Measurements from ENCODE around the gene SLC16A2. TPM values are rescaled to one million over a fixed set of nuclear protein-coding genes. Genes with fewer than 3 reads are reported as not detected.

SLC16A2 gene
- polyA plus RNA-seq (2013), result 6.8 TPM

GRCh38 chrX:74421036-74421739 is at the start of gene SLC16A2:
SLC16A2 (plus strand) TSS chrX:74421493; CDS start chrX:74421638, 145 bp downstream.
- POLR2A ChIA-PET, result no interaction called here
- Histone ChIP-seq H3K4me3 (ENCODE audit: control insufficient read depth in 1 of 7, extremely low read depth in 1 of 7, insufficient read depth in 4 of 7, low read depth in 2 of 7, low read length in 6 of 7) (peak within 1 kb of the TSS; percentile 25 to 78 (median 59)), H3K9me3 (ENCODE audit: control extremely low read depth in 1 of 5, control insufficient read depth in 4 of 5, insufficient read depth in 2 of 5, low read depth in 1 of 5, low read length in 4 of 5) (peaks cover 0 to 3% (median 0%) of the 10 kb centered on the region in 5 experiments), H3K4me1 (ENCODE audit: control extremely low read depth in 1 of 4, control insufficient read depth in 4 of 4, insufficient read depth in 4 of 4, low read length in 3 of 4) (peaks cover 0 to 17% (median 8%) of the 10 kb centered on the region in 4 experiments), H3K36me3 (ENCODE audit: control insufficient read depth in 4 of 4, insufficient read depth in 4 of 4, low read length in 3 of 4) (no peaks in the 10 kb centered on the region), H3K27me3 (replicated peaks in 2 of 5; ENCODE audit: control insufficient read depth in 4 of 5, insufficient read depth in 5 of 5, low read length in 4 of 5) (peaks cover 0 to 19% (median 0%) of the 10 kb centered on the region in 5 experiments), H3K27ac (ENCODE audit: insufficient read depth in 1 of 2, low read depth in 1 of 2, low read length in 2 of 2, poor library complexity in 1 of 2, severe bottlenecking in 2 of 2) (no peak within 1 kb of the TSS)
- CTCF ChIA-PET, result interaction anchor here (0.7 to 1.3 kb wide), 2 partner anchors 39 to 114 kb away, joined by 3 read pairs; no protein-coding TSS in a partner anchor
- WGBS (ENCODE audit: insufficient coverage), result 37% methylated on average over 24 of the region's 33 CpGs
- peak; percentile 62 to 88 (median 85) for DNase-seq

GRCh38 chrX:74372272-74372671 is 49.0 kb upstream of the SLC16A2 start:
- Histone ChIP-seq H3K27me3 (replicated peaks in 2 of 5; ENCODE audit: control insufficient read depth in 4 of 5, insufficient read depth in 5 of 5, low read length in 4 of 5) (no peaks in the 10 kb centered on the region), H3K4me1 (ENCODE audit: control extremely low read depth in 1 of 4, control insufficient read depth in 4 of 4, insufficient read depth in 4 of 4, low read length in 3 of 4) (no peaks in the 10 kb centered on the region), H3K4me3 (ENCODE audit: control insufficient read depth in 1 of 7, extremely low read depth in 1 of 7, insufficient read depth in 4 of 7, low read depth in 2 of 7, low read length in 6 of 7) (no peak overlapping the region), H3K9me3 (ENCODE audit: control extremely low read depth in 1 of 5, control insufficient read depth in 4 of 5, insufficient read depth in 2 of 5, low read depth in 1 of 5, low read length in 4 of 5) (no peaks in the 10 kb centered on the region), H3K36me3 (ENCODE audit: control insufficient read depth in 4 of 4, insufficient read depth in 4 of 4, low read length in 3 of 4) (no peaks in the 10 kb centered on the region), H3K27ac (ENCODE audit: insufficient read depth in 1 of 2, low read depth in 1 of 2, low read length in 2 of 2, poor library complexity in 1 of 2, severe bottlenecking in 2 of 2) (no peak overlapping the region)
- POLR2A ChIA-PET, result no interaction called here
- CTCF ChIA-PET, result interaction anchor here (1.1 to 1.3 kb wide), 3 partner anchors 10 to 15 kb away, joined by 3 to 4 read pairs (median 4); no protein-coding TSS in a partner anchor
- no peak for DNase-seq

- H3K4me1 ChIP-seq (ENCODE audit: control extremely low read depth in 1 of 4, control insufficient read depth in 4 of 4, insufficient read depth in 4 of 4, low read length in 3 of 4), result no peaks in the 10 kb centered on the region
- H3K36me3 ChIP-seq (ENCODE audit: control insufficient read depth in 4 of 4, insufficient read depth in 4 of 4, low read length in 3 of 4), result no peaks in the 10 kb centered on the region
- H3K27me3 ChIP-seq (replicated peaks in 2 of 5; ENCODE audit: control insufficient read depth in 4 of 5, insufficient read depth in 5 of 5, low read length in 4 of 5), result no peaks in the 10 kb centered on the region
- H3K27ac ChIP-seq (ENCODE audit: insufficient read depth in 1 of 2, low read depth in 1 of 2, low read length in 2 of 2, poor library complexity in 1 of 2, severe bottlenecking in 2 of 2), result no peak overlapping the region
- DNase-seq, result no peak
- WGBS (ENCODE audit: insufficient coverage), result no CpG with 5 or more reads among the region's 1 CpG
- no peaks in the 10 kb centered on the region for H3K9me3 ChIP-seq (ENCODE audit: control extremely low read depth in 1 of 5, control insufficient read depth in 4 of 5, insufficient read depth in 2 of 5, low read depth in 1 of 5, low read length in 4 of 5)
- H3K4me3 ChIP-seq (ENCODE audit: control insufficient read depth in 1 of 7, extremely low read depth in 1 of 7, insufficient read depth in 4 of 7, low read depth in 2 of 7, low read length in 6 of 7), result no peak overlapping the region
- POLR2A ChIA-PET, result no interaction called here
- CTCF ChIA-PET, result no interaction called here
Measured at GRCh38 chrX:74377282-74377681, 44.0 kb upstream of the SLC16A2 start.

GRCh38 chrX:74382613-74383012 is 38.7 kb upstream of the SLC16A2 start:
- Histone ChIP-seq H3K4me3 (ENCODE audit: control insufficient read depth in 1 of 7, extremely low read depth in 1 of 7, insufficient read depth in 4 of 7, low read depth in 2 of 7, low read length in 6 of 7) (no peak overlapping the region), H3K9me3 (ENCODE audit: control extremely low read depth in 1 of 5, control insufficient read depth in 4 of 5, insufficient read depth in 2 of 5, low read depth in 1 of 5, low read length in 4 of 5) (no peaks in the 10 kb centered on the region), H3K27ac (ENCODE audit: insufficient read depth in 1 of 2, low read depth in 1 of 2, low read length in 2 of 2, poor library complexity in 1 of 2, severe bottlenecking in 2 of 2) (no peak overlapping the region), H3K36me3 (ENCODE audit: control insufficient read depth in 4 of 4, insufficient read depth in 4 of 4, low read length in 3 of 4) (no peaks in the 10 kb centered on the region), H3K27me3 (replicated peaks in 2 of 5; ENCODE audit: control insufficient read depth in 4 of 5, insufficient read depth in 5 of 5, low read length in 4 of 5) (no peaks in the 10 kb centered on the region), H3K4me1 (ENCODE audit: control extremely low read depth in 1 of 4, control insufficient read depth in 4 of 4, insufficient read depth in 4 of 4, low read length in 3 of 4) (no peaks in the 10 kb centered on the region)
- CTCF ChIA-PET, result interaction anchor here (0.8 to 4.4 kb wide), 7 partner anchors 10 to 163 kb away, joined by 4 to 22 read pairs (median 4); no protein-coding TSS in a partner anchor
- peak; percentile 58 to 85 (median 81) for DNase-seq
- WGBS (ENCODE audit: insufficient coverage), result no CpG with 5 or more reads among the region's 2 CpGs
- POLR2A ChIA-PET, result no interaction called here

GRCh38 chrX:74383611-74384010 is 37.7 kb upstream of the SLC16A2 start:
- Histone ChIP-seq H3K36me3 (ENCODE audit: control insufficient read depth in 4 of 4, insufficient read depth in 4 of 4, low read length in 3 of 4) (no peaks in the 10 kb centered on the region), H3K9me3 (ENCODE audit: control extremely low read depth in 1 of 5, control insufficient read depth in 4 of 5, insufficient read depth in 2 of 5, low read depth in 1 of 5, low read length in 4 of 5) (no peaks in the 10 kb centered on the region), H3K4me3 (ENCODE audit: control insufficient read depth in 1 of 7, extremely low read depth in 1 of 7, insufficient read depth in 4 of 7, low read depth in 2 of 7, low read length in 6 of 7) (no peak overlapping the region), H3K4me1 (ENCODE audit: control extremely low read depth in 1 of 4, control insufficient read depth in 4 of 4, insufficient read depth in 4 of 4, low read length in 3 of 4) (no peaks in the 10 kb centered on the region), H3K27ac (ENCODE audit: insufficient read depth in 1 of 2, low read depth in 1 of 2, low read length in 2 of 2, poor library complexity in 1 of 2, severe bottlenecking in 2 of 2) (no peak overlapping the region), H3K27me3 (replicated peaks in 2 of 5; ENCODE audit: control insufficient read depth in 4 of 5, insufficient read depth in 5 of 5, low read length in 4 of 5) (no peaks in the 10 kb centered on the region)
- CTCF ChIA-PET, result interaction anchor here (0.7 to 4.4 kb wide), 6 partner anchors 11 to 162 kb away, joined by 3 to 22 read pairs (median 3); no protein-coding TSS in a partner anchor
- 80% methylated on average over 1 of the region's 2 CpGs for WGBS (ENCODE audit: insufficient coverage)
- DNase-seq, result peak; percentile 40 to 66 (median 65)
- POLR2A ChIA-PET, result no interaction called here

- DNase-seq, result no peak
- Histone ChIP-seq H3K4me3 (ENCODE audit: control insufficient read depth in 1 of 7, extremely low read depth in 1 of 7, insufficient read depth in 4 of 7, low read depth in 2 of 7, low read length in 6 of 7) (no peak overlapping the region), H3K36me3 (ENCODE audit: control insufficient read depth in 4 of 4, insufficient read depth in 4 of 4, low read length in 3 of 4) (no peaks in the 10 kb centered on the region), H3K27ac (ENCODE audit: insufficient read depth in 1 of 2, low read depth in 1 of 2, low read length in 2 of 2, poor library complexity in 1 of 2, severe bottlenecking in 2 of 2) (no peak overlapping the region), H3K9me3 (ENCODE audit: control extremely low read depth in 1 of 5, control insufficient read depth in 4 of 5, insufficient read depth in 2 of 5, low read depth in 1 of 5, low read length in 4 of 5) (no peaks in the 10 kb centered on the region), H3K4me1 (ENCODE audit: control extremely low read depth in 1 of 4, control insufficient read depth in 4 of 4, insufficient read depth in 4 of 4, low read length in 3 of 4) (no peaks in the 10 kb centered on the region), H3K27me3 (replicated peaks in 2 of 5; ENCODE audit: control insufficient read depth in 4 of 5, insufficient read depth in 5 of 5, low read length in 4 of 5) (peaks cover 0 to 2% (median 0%) of the 10 kb centered on the region in 5 experiments)
- POLR2A ChIA-PET, result no interaction called here
- CTCF ChIA-PET, result no interaction called here
- WGBS (ENCODE audit: insufficient coverage), result 75% methylated on average over 1 of the region's 2 CpGs
Measured at GRCh38 chrX:74389016-74389722, 32.1 kb upstream of the SLC16A2 start.

- H3K27me3 ChIP-seq (replicated peaks in 2 of 5; ENCODE audit: control insufficient read depth in 4 of 5, insufficient read depth in 5 of 5, low read length in 4 of 5), result peaks cover 0 to 5% (median 0%) of the 10 kb centered on the region in 5 experiments
- no peak for DNase-seq
- H3K27ac ChIP-seq (ENCODE audit: insufficient read depth in 1 of 2, low read depth in 1 of 2, low read length in 2 of 2, poor library complexity in 1 of 2, severe bottlenecking in 2 of 2), result no peak overlapping the region
- ChIA-PET CTCF (no interaction called here), POLR2A (no interaction called here)
- WGBS (ENCODE audit: insufficient coverage), result no CpG with 5 or more reads among the region's 1 CpG
- no peaks in the 10 kb centered on the region for H3K4me1 ChIP-seq (ENCODE audit: control extremely low read depth in 1 of 4, control insufficient read depth in 4 of 4, insufficient read depth in 4 of 4, low read length in 3 of 4)
- H3K36me3 ChIP-seq (ENCODE audit: control insufficient read depth in 4 of 4, insufficient read depth in 4 of 4, low read length in 3 of 4), result no peaks in the 10 kb centered on the region
- no peak overlapping the region for H3K4me3 ChIP-seq (ENCODE audit: control insufficient read depth in 1 of 7, extremely low read depth in 1 of 7, insufficient read depth in 4 of 7, low read depth in 2 of 7, low read length in 6 of 7)
- H3K9me3 ChIP-seq (ENCODE audit: control extremely low read depth in 1 of 5, control insufficient read depth in 4 of 5, insufficient read depth in 2 of 5, low read depth in 1 of 5, low read length in 4 of 5), result no peaks in the 10 kb centered on the region
Measured at GRCh38 chrX:74395556-74395955, 25.7 kb upstream of the SLC16A2 start.
